HCT116 (cell line): ENCODE data around the gene TNFAIP8. TPM values are rescaled to one million over a fixed set of nuclear protein-coding genes. Genes with fewer than 3 reads are reported as not detected.

Experiments used
- ATAC-seq: fragments of 200-7000 bp; cut with Tn5 transposase; 2 replicates; pipeline ENCODE4 v1.9.1; 2020; ENCODE audit warnings: mild to moderate bottlenecking, moderate library complexity
- BruUV-seq: library from RNA; stranded (reverse); fragments of 400-500 nt; replicated peaks from 2 replicates; lab custom pipeline; 2021; lab: Mats Ljungman, UMichigan
- CTCF ChIA-PET: fragments of 300-600 bp; sonication (Branson Sonifier 250); formaldehyde crosslinking; loops from one replicate; lab custom pipeline; 2021; ENCODE audit warnings: antibody characterized with exemption; lab: Charles Lee
- POLR2A ChIA-PET: fragments of 300-600, 350-600 bp; sonication (Branson Sonifier 250); formaldehyde crosslinking; loops from one replicate; lab custom pipeline; 2021; ENCODE audit warnings: antibody characterized with exemption; lab: Charles Lee
- RAD21 ChIA-PET, 2 experiments: fragments of 300-600 bp; sonication (Branson Sonifier 250); formaldehyde crosslinking; loops; one replicate each; lab custom pipeline; 2023; ENCODE audit warnings: low total read pairs in 2 of 2; ENCODE audit not compliant: uncharacterized antibody in 2 of 2, unreplicated experiment in 2 of 2, low non-redundant PET in 1 of 2; lab: Charles Lee
- DNase-seq: peaks from one replicate; pipeline ENCODE4 v3.0.0-alpha.2; 2010; ENCODE audit warnings: low read depth, low spot score
- H2AFZ ChIP-seq: fragments of 200-600 bp; shearing (Covaris generic), sonication (generic); 2 replicates; pipeline ENCODE4 v1.6.1; 2017; ENCODE audit warnings: low read depth, mixed run types, mixed read lengths, antibody characterized with exemption, low read length; ENCODE audit not compliant: poor library complexity, severe bottlenecking
- H3K27ac ChIP-seq: 2 replicates; pipeline ENCODE4 v1.5.1; 2012; ENCODE audit warnings: low read depth, low read length
- H3K27me3 ChIP-seq: fragments of 200-600 bp; sonication (generic); 2 replicates; pipeline ENCODE4 v1.6.1; 2016; ENCODE audit warnings: mixed run types, low read length, mixed read lengths; ENCODE audit not compliant: insufficient read depth
- H3K36me3 ChIP-seq, 2 experiments: fragments of 200-500 bp in 1 of 2; fragments of 200-600 bp in 1 of 2; sonication (Bioruptor generic) in 1 of 2; sonication (generic) in 1 of 2; 2 replicates each; pipeline versions ENCODE4 v1.5.1 to v1.6.1; 2014 to 2016; ENCODE audit warnings: low read length in 2 of 2, inconsistent platforms in 1 of 2, mixed read lengths in 1 of 2, mixed run types in 1 of 2; ENCODE audit not compliant: insufficient read depth in 2 of 2, control insufficient read depth in 1 of 2
- H3K4me1 ChIP-seq, 2 experiments: fragments of 200-600 bp in 1 of 2; sonication (generic) in 1 of 2; 2 replicates each; pipeline versions ENCODE4 v1.5.1 to v1.6.1; 2012 to 2017; ENCODE audit warnings: low read length in 2 of 2, inconsistent platforms in 1 of 2, mild to moderate bottlenecking in 1 of 2, mixed read lengths in 1 of 2, mixed run types in 1 of 2, moderate library complexity in 1 of 2; ENCODE audit not compliant: insufficient read depth in 2 of 2, control insufficient read depth in 1 of 2
- H3K4me2 ChIP-seq: fragments of 200-600 bp; sonication (generic); 2 replicates; pipeline ENCODE4 v1.6.1; 2017; ENCODE audit warnings: mixed run types, low read length, mixed read lengths
- H3K4me3 ChIP-seq, 2 experiments: fragments of 200-600 bp in 1 of 2; sonication (generic) in 1 of 2; replicated peaks in 1 of 2; 2 replicates each; pipeline ENCODE4 v1.5.1; 2011 to 2016; ENCODE audit warnings: low read length in 2 of 2, control low read depth in 1 of 2, low read depth in 1 of 2, mild to moderate bottlenecking in 1 of 2, mixed read lengths in 1 of 2, mixed run types in 1 of 2
- H3K79me2 ChIP-seq: fragments of 200-600 bp; sonication (generic); 2 replicates; pipeline ENCODE4 v1.6.1; 2017; ENCODE audit warnings: mild to moderate bottlenecking, mixed run types, low read length, moderate library complexity, mixed read lengths; ENCODE audit not compliant: insufficient read depth
- H3K9ac ChIP-seq: fragments of 200-600 bp; sonication (generic); 2 replicates; pipeline ENCODE4 v1.6.1; 2016; ENCODE audit warnings: low read length, mixed read lengths
- H3K9me2 ChIP-seq: fragments of 200-600 bp; sonication (generic), shearing (Covaris generic); 2 replicates; pipeline ENCODE4 v1.6.1; 2017; ENCODE audit warnings: mixed run types, mild to moderate bottlenecking, moderate library complexity; ENCODE audit not compliant: insufficient read depth
- H3K9me3 ChIP-seq, 2 experiments: fragments of 200-500 bp in 1 of 2; fragments of 200-600 bp in 1 of 2; sonication (Bioruptor generic) in 1 of 2; sonication (generic) in 1 of 2; 2 replicates each; pipeline ENCODE4 v1.6.1; 2014 to 2017; ENCODE audit warnings: low read length in 2 of 2, mixed read lengths in 2 of 2, inconsistent platforms in 1 of 2, low read depth in 1 of 2, mild to moderate bottlenecking in 1 of 2, mixed run types in 1 of 2, moderate library complexity in 1 of 2; ENCODE audit not compliant: control insufficient read depth in 1 of 2, insufficient read depth in 1 of 2
- H4K20me1 ChIP-seq: fragments of 200-600 bp; sonication (generic), shearing (Covaris generic); 2 replicates; pipeline ENCODE4 v1.6.1; 2017; ENCODE audit warnings: mixed run types, mild to moderate bottlenecking, moderate library complexity; ENCODE audit not compliant: insufficient read depth
- CBX3 ChIP-seq: IDR thresholded peaks from 2 replicates; pipeline ENCODE4 v1.6.1; 2012; ENCODE audit warnings: low read depth
- CTCF ChIP-seq, 3 experiments: fragments of 200-600 bp in 1 of 3; sonication (generic) in 1 of 3; IDR thresholded peaks in 2 of 3; conservative IDR thresholded peaks in 1 of 3; 2 replicates each; pipeline ENCODE4 v1.5.1; 2012 to 2017; ENCODE audit warnings: low read depth in 2 of 3, low read length in 2 of 3, antibody characterized with exemption in 1 of 3, borderline replicate concordance in 1 of 3, control low read depth in 1 of 3, mild to moderate bottlenecking in 1 of 3, mixed read lengths in 1 of 3, mixed run types in 1 of 3, moderate library complexity in 1 of 3; ENCODE audit not compliant: insufficient read depth in 1 of 3
- EGR1 ChIP-seq: IDR thresholded peaks from 2 replicates; pipeline ENCODE4 v1.6.1; 2012; ENCODE audit warnings: low read depth
- ELF1 ChIP-seq: IDR thresholded peaks from 2 replicates; pipeline ENCODE4 v1.6.1; 2012; ENCODE audit warnings: low read depth, borderline replicate concordance
- EZH2phosphoT487 ChIP-seq: fragments of 200-600 bp; IDR thresholded peaks from 2 replicates; pipeline ENCODE4 v1.6.1; 2018; ENCODE audit warnings: antibody characterized with exemption, borderline replicate concordance
- FOSL1 ChIP-seq: IDR thresholded peaks from 2 replicates; pipeline ENCODE4 v1.6.1; 2012; ENCODE audit warnings: low read depth
- MAX ChIP-seq: IDR thresholded peaks from 2 replicates; pipeline ENCODE4 v1.6.1; 2012
- POLR2A ChIP-seq: IDR thresholded peaks from 2 replicates; pipeline ENCODE4 v1.7.0; 2011; ENCODE audit warnings: borderline replicate concordance; ENCODE audit not compliant: insufficient read depth, insufficient read length; ENCODE audit errors: extremely low read depth
- POLR2AphosphoS5 ChIP-seq: IDR thresholded peaks from 2 replicates; pipeline ENCODE4 v1.6.1; 2011; ENCODE audit warnings: mild to moderate bottlenecking, low read depth, low read length, moderate library complexity
- RAD21 ChIP-seq: IDR thresholded peaks from 2 replicates; pipeline ENCODE4 v1.6.1; 2012; ENCODE audit warnings: low read depth, mild to moderate bottlenecking
- SIN3A ChIP-seq: IDR thresholded peaks from 2 replicates; pipeline ENCODE4 v1.6.1; 2012; ENCODE audit warnings: low read depth
- SP1 ChIP-seq: IDR thresholded peaks from 2 replicates; pipeline ENCODE4 v1.6.1; 2012; ENCODE audit warnings: low read depth
- intact Hi-C: fragments of 100-400 bp; cut with micrococcal nuclease; formaldehyde crosslinking; loops from 2 replicates; pipeline ENCODE4 v1.10.0; 2022
- total RNA-seq: library from RNA; stranded (reverse); gene quantifications from one replicate; pipeline ENCODE4 v1.2.1, GENCODE V29; 2021; ENCODE audit not compliant: unreplicated experiment
- TF ChIP-seq, protein P1 (sequence below): IDR thresholded peaks from 2 replicates; pipeline ENCODE4 v1.6.1; 2012
- TF ChIP-seq, protein P2 (sequence below): IDR thresholded peaks from 2 replicates; pipeline ENCODE4 v1.6.1; 2012; ENCODE audit warnings: low read depth

Gene TNFAIP8
- total RNA-seq, 1 experiment from 2014 or later = 18.4 TPM

GRCh38 chr5:119336845-119337580 is 18.8 kb upstream of the TNFAIP8 start:
- no peak overlapping the region for H3K9ac ChIP-seq
- H3K4me2 ChIP-seq = no peak overlapping the region
- no peaks in the 10 kb centered on the region for H3K79me2 ChIP-seq
- DNase-seq = no peak
- ChIA-PET RAD21 (no interaction called here), CTCF (interaction anchor here (1.3 kb wide), 1 partner anchor 62 kb away, joined by 3 read pairs; no protein-coding TSS in a partner anchor), POLR2A (no interaction called here)
- no peak overlapping the region for H2AFZ ChIP-seq
- no peak overlapping the region for H3K4me3 ChIP-seq
- no TSS peak for BruUV-seq
- intact Hi-C loops = no loop called here
- H3K4me1 ChIP-seq = no peaks in the 10 kb centered on the region; a peak in 1 of 4 replicates
- no peaks in the 10 kb centered on the region for H3K36me3 ChIP-seq
- no peaks in the 10 kb centered on the region for H3K9me2 ChIP-seq
- no peaks in the 10 kb centered on the region for H3K27me3 ChIP-seq
- H3K9me3 ChIP-seq = no peaks in the 10 kb centered on the region
- no peaks in the 10 kb centered on the region for H4K20me1 ChIP-seq
- ATAC-seq = no peak
- H3K27ac ChIP-seq = no peak overlapping the region
- no peak for TF ChIP-seq CBX3
- TF ChIP-seq MAX = no peak
- no peak for TF ChIP-seq EZH2phosphoT487
- no peak for TF ChIP-seq POLR2AphosphoS5
- no peak for TF ChIP-seq SIN3A
- no peak for TF ChIP-seq RAD21
- no peak for TF ChIP-seq SP1
- TF ChIP-seq, protein P1, sequence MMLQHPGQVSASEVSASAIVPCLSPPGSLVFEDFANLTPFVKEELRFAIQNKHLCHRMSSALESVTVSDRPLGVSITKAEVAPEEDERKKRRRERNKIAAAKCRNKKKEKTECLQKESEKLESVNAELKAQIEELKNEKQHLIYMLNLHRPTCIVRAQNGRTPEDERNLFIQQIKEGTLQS = no peak
- TF ChIP-seq FOSL1 = no peak
- no peak for TF ChIP-seq ELF1
- TF ChIP-seq POLR2A = no peak
- TF ChIP-seq EGR1 = no peak
- no peak for TF ChIP-seq CTCF (IDR thresholded peaks at IDR 0.05 in 2 of 3, conservative IDR thresholded peaks at IDR 0.05 in 1 of 3; ENCODE audit: borderline replicate concordance in 1 of 3, insufficient read depth in 1 of 3, low read depth in 2 of 3, low read length in 2 of 3)
- TF ChIP-seq, protein P2, sequence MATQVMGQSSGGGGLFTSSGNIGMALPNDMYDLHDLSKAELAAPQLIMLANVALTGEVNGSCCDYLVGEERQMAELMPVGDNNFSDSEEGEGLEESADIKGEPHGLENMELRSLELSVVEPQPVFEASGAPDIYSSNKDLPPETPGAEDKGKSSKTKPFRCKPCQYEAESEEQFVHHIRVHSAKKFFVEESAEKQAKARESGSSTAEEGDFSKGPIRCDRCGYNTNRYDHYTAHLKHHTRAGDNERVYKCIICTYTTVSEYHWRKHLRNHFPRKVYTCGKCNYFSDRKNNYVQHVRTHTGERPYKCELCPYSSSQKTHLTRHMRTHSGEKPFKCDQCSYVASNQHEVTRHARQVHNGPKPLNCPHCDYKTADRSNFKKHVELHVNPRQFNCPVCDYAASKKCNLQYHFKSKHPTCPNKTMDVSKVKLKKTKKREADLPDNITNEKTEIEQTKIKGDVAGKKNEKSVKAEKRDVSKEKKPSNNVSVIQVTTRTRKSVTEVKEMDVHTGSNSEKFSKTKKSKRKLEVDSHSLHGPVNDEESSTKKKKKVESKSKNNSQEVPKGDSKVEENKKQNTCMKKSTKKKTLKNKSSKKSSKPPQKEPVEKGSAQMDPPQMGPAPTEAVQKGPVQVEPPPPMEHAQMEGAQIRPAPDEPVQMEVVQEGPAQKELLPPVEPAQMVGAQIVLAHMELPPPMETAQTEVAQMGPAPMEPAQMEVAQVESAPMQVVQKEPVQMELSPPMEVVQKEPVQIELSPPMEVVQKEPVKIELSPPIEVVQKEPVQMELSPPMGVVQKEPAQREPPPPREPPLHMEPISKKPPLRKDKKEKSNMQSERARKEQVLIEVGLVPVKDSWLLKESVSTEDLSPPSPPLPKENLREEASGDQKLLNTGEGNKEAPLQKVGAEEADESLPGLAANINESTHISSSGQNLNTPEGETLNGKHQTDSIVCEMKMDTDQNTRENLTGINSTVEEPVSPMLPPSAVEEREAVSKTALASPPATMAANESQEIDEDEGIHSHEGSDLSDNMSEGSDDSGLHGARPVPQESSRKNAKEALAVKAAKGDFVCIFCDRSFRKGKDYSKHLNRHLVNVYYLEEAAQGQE = no peak
